Stimulated activated CD4-positive, alpha-beta T cell treated with anti-CD3 and anti-CD28 coated beads, Interleukin-15, amount 100 ng/mL, for 24 hours (primary cell): ENCODE results near the gene LOC101059915.

Source experiments
- DNase-seq: peaks from one replicate; pipeline ENCODE4 v3.0.0-alpha.2; 2020

Gene LOC101059915

DNA sequence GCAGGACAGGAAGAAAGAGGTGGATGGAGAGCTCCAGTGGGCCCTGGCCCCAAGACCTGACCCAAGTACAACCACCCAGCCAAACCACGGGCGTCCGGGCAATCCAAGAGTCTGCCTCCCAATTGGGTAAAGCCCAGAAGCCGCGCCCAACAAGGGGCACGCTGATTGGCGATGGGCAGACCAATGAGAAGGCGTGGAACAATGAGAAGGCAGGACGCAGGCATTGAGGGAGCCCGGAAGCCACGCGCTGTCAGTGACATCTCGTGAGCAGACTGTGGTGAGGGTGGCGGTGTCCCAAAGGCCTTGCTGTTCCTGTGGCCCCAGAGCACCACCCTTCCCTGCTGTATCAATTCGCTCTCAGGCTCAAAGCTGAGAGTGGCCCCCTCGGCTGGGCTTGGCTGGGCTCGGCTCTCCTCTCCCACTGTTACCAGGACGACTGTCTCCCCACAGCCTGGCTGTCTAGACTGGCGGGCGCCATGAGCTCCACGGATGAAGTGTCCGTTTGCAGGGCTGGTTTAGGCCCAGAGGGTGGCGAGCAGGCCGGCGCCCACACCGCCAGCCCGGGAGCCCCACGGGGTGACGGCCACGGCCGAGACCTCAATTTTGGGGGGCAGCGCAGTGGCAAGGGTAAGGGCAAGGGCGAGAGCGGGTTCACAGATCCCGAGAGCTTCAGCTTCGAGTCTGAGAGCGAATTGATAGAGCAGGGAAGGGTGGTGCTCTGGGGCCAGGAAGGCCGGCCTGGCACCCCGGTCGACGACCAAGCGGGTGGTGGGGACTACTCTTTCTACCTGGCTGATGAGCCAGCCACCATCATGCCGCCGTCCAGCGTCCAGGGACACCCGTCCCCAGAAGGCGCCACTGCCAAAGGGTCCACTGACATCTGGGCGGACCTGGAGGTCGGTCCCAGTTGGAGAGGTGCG is at the start of gene LOC101059915:
LOC101059915 (plus strand) TSS at position 219 of the 920 bp plus-strand sequence.
- DNase-seq, result no peak

DNA sequence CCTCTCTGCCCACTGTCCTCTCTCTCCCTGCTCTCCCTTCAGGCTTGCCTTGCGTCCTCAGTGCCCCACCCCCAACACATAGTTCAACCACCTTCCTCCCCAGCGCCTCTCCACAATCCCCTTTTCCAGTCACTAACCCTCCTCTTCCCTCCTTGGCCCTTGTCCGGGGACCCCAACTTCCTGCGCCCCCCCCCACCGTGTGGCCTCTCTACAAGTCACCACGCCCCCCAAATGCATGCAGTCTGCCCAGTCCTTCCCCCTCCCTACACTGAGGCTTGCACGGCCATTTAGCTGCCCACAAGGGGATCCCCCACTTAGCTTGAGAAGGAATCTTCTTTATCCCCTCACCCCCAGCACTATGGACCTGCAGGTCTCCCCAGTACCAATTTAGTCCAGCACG is 49.6 kb upstream of the LOC101059915 start:
- DNase-seq, result no peak

DNA sequence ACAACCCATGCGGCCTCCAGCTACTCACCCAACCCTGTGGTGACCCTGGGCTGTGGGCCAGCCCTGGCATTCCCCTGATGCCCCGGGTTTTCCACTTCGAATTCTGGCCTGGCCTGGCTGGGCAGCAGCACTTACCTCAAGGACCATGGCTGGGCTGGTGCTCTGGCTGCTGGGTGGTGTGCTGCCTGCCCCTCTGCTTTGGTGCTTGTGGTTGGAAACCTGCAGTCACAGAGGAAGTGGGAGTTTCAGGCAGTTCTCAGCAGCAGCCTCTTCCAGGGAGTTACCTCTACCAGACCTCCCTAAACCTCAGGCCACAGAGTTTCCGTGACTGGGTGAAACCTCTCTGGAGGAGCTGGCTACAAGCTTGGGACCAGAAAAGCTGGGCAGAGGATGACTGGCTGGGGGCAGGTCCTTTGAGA is 49.0 kb upstream of the LOC101059915 start, which contains the start of gene CXCR3:
CXCR3 (minus strand) TSS at position 209 of the 419 bp plus-strand sequence; CDS start at position 147, 62 bp downstream.
- peak; percentile 84 for DNase-seq

DNA sequence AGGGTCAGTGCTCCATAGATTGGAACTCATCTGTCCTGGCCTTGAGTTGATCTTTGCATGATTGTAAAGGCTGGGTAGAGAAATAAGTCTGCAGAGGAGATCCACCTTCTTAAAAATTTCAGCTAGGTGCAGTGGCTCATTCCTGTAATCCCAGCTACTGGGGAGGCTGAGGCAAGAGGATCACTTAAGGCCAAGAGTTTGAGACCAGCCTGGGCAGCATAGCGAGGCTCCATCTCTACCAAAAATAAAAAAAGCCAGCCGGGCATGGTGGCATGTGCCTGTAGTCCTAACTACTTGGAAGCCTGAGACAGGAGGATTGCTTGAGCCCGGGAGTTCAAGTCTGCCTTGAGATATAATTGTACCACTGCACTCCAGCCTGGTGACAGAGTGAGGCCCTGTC is 48.6 kb upstream of the LOC101059915 start:
- DNase-seq, result no peak

DNA sequence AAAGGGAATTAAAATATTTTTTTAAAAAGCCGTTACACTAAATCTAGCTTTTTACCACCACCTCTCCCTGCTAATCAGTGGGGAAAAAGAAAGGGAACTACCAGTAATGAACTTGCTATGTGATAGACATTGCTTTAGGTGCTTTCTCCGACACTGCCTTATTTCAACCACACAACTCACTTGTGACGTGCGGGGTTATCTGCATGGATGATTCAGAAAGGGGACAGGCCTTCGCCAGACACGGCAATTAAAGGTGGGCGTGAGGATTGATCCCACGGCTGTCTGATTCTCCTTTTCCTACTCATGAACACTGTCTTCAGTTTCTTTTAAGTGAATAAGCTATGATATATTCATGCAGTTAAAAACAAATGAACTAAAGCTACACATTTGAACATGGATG is 48.2 kb upstream of the LOC101059915 start:
- peak; percentile 80 for DNase-seq

DNA sequence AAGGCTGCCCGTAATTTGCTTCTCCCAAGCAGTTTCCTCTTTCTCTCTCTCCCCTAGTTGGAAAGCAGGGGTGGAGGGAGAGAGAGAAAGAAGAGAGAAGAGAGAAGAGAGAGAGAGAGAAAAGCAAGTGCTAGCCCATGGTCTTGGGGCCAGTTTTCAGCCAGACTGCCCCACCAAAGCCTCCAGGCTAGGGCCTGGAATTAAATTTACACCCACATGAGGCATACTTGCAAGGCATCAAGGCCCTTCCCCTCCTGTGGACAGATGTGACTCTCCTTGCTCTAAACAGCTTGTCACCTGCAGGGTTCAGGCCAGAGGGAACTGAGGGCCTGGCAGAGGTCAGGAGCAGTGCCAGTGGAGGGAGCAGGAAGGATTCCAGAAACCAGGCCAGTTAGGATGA is 47.4 kb upstream of the LOC101059915 start:
- DNase-seq, result no peak

DNA sequence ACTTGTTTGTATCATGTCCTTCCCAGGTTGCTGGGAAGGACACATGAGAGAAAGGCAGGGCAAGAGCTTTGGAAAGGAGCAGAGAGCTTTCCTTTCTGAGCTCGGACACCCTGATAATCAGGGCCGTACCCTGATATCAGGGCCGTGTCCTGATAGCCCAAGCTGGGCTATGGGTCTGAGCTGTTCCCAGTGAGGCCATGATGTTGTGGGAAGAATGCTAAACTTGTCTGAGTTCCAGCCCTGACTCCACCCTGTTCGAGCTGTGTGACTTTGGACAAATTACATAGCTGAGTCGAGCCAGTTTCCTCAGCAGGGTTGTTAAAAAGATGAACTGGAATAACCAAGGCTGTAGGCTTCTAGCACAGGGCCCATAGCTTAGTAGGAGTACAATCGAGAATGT is 45.7 kb upstream of the LOC101059915 start:
- DNase-seq, result no peak

DNA sequence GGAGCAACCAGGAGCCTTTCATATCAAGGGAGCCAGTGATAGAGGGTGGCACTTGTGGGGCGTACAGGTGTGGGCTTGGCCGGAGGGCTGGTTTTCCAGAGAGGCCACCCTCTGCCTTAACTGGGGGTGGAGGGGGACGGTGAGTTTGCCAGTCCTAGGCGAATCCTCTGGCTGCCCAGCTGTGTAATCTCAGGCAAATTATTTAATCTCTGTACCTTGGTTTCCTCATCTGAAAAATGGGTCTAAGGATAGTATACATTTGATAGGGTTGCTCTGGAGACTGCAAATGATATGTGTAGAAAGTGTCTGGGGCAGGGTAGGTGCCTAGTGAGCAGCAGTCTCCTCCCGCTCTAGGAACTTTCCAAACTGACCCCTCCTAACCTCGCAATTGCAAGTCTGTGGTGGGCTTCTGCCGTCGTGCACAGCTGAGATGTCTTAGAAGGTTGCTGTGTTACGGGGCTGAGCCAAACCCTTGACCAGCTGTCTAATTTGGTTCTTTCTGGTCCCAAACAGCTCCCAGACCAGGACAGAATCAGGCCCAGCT is 45.2 kb upstream of the LOC101059915 start:
- no peak for DNase-seq

DNA sequence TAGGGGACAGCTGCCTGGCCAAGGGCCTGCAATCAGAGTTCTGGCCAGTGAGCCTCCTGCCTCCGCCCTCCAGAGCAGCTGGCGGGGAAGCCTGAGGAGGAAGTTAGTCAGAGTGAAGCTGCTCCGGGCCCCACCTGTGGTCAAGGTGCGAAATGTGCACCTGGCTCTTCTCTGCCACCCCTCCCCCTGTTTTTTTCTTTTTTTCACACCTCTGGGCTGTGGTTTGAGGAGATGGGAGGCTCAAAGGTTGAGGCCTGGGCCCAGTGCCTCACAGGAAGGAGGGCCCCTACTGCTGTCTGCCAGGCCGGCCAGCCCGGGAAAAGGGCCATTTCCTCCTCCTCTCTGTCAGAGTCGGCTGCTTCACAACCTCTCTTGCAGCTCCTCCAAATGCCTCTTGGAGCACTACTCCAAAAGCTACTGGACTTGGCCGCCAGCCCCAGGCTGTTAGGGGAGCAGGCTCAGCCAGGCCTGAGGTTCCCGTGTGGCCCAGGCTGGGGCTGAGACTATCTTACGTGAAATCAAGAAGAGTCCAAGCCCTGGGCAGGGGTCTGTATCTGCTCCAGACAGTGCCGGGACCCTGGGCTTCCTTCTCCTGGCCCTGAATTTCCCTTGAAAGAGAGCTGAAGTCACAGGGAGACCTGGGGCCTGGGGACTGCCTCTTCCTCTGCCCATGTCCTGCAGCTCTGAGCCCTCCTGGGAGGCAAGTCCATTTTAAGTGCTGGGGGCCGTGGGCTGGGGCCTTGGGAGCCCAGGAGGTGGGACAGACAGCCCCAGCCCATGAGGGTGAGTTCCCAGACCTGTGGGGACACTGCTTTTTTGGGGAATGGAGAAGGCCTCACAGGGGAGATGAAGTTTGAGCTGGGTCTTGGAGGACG is 44.5 kb upstream of the LOC101059915 start:
- DNase-seq, result peak; percentile 74

DNA sequence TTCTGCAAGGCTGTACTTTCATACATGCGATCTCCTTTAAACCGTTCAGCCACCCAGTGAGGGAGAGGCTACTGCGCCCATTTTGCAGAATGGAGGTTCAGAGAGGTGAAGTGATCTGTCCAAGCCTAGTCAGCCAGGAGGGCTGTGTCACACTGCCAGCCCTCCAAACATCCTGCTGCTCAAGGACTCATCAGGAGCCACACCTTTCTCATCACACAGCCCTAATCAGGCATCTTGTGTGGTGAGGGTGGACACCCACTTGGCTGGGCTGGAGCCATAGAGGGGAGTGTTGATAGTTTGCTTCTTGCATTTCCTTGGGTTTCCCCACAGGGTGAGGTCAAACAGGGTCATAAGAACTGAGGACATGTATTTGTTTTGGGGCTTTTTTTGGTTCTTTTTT is 43.6 kb upstream of the LOC101059915 start:
- DNase-seq, result no peak

DNA sequence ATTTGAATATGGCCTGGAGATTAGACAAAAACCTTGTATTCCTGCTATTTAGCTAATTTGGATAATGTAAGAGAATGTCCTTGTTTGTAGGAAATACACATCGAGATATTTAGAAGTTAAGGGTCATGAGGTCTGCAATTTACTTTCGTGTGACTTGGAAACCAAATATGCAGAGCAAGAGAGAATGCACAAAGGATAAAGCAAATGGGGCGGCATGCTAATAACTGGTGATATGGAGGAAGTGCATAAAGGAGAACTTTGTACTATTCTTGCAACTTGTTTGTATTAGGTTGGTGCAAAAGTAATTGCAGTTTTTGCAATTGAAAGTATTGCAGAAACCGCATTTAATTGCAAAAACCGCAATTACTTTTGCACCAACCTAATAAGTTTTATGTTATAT is 41.9 kb upstream of the LOC101059915 start:
- DNase-seq, result no peak

DNA sequence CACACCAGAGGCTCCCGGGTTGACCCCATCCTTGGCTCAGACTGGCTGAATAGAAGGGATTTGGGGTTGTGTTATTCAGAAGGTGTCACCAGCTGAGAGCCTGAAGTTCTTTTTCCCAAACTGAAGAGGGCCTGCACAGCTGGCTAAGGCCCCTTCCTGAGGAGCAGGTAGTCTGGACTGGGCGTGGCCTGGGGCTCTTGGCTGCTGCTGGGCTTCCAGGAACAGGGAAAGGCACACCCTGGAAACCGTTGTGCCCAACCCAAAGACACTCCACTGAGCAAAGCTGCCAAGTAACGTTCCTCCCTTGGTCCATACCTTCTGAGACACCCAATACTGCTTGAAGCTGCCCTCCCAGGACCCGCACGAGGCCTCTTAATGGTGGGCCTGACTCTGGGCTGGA is 40.8 kb upstream of the LOC101059915 start:
- DNase-seq, result no peak

DNA sequence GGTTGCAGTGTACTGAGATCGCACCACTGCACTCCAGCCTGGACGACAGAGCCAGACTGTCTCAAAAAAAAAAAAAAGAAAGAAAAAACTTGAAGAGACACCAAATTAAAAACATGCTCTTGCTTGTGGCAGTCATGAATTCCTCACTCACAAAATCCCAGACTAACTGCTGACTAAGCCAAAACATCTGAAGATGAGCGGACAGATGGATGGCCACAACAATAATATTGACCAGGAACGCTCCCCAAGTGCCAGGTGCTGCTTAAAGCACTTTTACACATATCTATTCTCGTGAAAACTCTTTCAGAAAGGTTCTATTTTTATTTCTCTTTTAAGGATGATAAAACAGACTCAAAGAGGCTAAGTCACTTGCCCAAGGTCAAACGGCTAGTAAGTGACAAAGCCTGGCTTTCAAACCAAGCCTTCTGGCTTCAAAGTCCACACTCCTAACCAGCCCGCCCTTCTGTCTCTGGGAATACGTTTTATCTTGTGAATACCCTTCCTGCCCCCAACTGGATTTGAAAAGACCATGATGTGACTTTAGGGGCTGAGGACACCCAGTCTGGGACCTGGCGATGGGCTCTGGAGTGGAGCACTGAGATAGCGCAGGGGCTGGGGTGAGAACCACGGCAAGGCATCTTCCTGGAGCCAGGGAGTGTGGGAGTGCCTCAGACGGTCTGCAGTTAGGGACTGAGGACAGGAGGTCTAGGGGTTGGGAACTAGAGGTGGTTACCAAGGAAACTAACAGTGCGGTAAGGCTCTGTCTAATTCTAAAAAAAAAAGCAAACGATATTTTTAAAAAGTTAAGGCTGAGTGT is 39.5 kb upstream of the LOC101059915 start:
- no peak for DNase-seq

DNA sequence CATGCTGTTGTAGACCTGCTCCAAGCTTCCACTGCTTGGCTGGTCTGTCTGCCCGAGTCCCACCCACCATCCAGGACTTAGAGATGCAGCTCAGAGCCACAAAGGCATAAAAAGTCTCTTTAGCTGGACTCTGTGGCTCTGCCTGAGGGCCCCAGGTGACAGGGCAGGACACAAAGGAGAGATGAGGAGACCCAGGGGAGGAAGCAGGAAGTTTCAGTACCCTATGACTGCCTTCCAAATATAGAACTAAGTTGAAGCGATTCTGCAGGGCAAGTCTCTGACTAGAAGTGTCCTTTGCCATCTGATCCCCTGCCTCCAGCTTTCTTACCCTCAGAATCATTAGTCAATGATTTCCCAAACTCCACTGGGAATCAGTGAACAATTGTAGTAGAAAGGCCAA is 37.9 kb upstream of the LOC101059915 start:
- DNase-seq, result no peak

DNA sequence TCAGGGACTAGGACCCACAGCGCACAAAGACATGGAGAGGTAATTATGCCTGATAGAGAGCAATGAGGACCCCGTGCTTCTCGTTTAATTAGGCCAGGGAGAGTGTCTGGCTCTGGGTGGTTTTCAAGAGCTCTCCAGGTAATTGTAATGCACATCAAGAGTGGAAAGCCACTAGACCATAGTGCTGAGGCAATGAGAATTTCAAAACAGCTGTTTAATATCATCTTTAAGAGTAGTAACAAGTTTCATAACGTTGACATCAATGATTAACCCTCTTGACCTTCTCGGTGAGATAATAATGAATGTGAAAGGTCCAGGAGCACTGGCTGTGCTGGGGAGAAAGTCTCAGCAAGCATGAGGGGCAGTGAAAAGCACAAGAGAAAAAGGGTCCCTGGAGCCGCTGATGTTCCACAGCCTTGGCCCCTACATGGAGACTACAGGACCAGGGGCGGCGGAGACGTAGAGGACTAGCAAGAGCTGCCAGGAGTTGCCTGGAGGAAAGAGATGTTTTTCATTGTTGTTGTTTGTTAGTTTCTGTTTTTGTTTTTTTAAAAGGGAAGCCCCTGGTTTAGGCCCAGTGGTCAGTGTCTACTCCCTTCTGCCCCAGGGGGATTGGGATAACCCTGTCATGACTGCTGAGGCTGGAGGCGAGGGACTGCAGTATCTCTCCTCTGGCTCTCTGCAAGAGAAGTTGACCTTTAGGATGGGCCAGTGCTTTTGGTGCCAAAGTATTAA is 34.3 kb upstream of the LOC101059915 start:
- no peak for DNase-seq

DNA sequence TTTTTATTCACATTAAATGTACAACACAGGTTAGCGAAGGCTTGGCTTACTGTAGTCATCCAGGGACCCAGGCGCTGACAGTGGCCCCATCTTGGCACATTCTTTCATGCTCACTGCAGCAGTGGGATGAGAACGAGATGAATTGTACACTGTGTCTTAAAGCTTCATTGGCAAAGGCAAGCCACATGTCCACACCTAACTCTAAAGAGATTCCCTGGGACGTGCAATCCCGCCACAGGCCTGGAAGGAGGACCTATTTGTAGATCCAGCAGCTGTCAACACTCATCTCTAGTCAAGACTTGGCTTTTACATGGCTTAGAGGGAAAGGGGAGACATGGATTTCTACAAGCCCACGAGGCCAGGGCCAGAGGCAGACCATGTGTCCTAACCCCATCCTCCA is 33.0 kb upstream of the LOC101059915 start:
- DNase-seq, result no peak

DNA sequence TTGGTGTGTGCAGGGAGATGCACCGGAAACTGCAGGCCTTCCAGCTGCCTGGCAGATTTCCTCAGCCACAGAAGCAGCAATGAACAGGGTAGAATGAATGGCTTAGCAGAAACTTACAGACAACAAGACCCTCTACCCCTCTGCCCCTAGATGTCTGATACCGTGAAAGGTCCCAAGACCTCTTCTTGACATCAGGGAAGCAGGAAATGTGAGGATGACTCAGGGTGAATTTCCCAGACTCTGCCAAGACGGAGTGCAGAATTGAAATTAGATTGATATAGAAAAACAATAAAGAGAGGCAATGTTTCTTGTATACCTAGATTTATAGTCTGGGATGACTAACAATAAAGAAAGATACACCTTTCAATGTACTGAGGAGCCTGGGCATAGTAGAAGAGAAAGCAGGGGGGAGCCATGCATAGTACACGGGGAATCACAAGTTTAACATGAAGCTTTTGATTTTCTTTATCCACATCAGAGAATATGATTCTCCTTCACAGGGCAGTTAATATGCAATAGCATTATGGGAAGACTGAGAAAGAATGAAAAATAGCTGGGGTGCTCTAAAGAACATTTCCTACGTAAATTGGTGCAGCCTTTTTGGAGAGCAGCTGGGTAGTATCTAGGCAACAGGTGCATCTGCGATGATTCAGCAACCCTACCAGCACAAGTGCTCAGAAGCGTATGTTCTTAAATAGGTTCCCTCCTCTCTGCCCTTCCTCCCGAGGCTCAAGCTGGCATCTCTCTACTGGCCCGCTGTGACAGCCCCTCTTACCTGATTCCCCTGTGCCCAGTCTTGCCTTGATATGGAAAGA is 30.7 kb upstream of the LOC101059915 start:
- no peak for DNase-seq

DNA sequence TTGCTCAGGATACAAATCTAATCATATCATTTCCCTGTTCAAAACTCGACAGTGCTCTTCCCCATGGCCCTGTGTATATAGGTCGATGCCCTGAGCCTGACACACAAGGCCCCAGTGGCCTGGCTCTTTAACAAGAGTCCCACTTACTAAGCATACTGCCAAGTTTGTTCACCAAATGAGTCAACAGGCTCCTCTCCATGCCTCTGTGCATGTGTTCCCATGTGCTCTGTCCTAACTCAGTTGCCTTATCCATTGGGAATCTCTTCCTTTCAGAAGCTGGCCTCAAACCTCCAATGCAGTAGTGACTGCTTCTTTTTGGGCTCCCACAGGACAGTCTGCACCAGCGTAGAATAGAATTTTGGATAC is 30.1 kb upstream of the LOC101059915 start:
- DNase-seq, result no peak

DNA sequence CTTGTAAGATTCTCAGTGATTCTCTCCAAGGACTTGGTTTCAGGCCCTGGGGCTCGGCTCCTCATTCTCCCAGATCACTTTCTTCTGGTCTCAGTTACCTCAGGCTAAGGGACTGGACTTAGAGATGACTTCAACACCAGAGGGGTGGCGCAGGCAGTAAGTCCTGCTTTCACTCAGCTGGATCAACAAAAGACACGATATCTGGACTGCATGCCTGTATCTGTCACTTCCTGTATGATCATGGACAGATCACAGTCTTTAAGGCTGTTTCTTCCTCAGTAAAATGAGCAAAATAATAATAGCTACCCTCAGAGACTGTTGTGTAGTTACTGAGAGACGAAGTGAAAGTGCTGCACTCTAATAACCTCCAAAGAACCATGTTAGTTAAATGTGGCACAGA is 29.5 kb upstream of the LOC101059915 start:
- no peak for DNase-seq

DNA sequence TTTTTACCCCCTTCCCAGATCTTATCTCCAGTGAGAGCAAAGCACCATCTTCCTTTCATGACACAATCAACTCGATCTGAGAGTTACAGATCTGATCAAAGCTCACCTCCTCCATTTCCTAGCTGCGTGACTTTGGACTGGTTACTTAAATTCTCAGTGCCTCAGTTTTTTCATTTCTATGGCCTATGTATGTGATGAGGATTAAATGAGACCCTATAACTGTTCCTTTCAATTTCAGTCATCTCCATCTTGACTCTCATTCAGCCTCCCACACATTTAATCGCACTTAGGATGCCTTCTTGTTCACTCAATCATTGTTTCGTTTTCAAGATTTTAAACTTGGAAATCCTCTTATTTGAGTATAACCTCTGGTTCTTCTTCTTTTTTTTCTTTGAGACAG is 28.9 kb upstream of the LOC101059915 start:
- no peak for DNase-seq

DNA sequence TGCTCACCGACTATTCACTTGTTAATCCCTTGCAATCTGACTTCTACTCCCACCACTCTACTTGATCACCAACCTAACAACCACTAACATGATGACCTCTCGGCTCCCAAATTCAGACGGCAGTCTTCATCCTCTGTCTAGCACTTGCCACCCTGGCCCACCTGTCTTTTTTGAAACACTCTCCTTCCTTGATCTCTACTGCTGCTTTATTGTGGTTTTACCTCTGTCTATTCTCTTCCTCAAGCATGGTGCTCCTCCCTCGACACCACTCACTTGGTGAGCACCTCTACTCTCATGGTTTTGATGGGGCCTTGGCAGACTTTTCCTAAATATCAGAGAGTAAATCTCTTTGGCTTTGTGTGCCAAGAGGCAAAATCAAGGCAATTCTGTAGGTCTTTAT is 27.3 kb upstream of the LOC101059915 start:
- no peak for DNase-seq
